ENCODE results near the gene STAT5A. TPM values are rescaled to one million over a fixed set of nuclear protein-coding genes. Genes with fewer than 3 reads are reported as not detected.

The STAT5A gene
- total and polyA plus RNA-seq, 9 of the 15 experiments (the other 6 are each of a cell fraction or from before 2014, with no cell fraction given), result 79.9 to 415 (median 196) TPM

GRCh38 chr17:42313773-42314566 lies 25.7 kb downstream of the STAT5A start (continued):
- TF ChIP-seq FOXJ3 (CRISPR knock-in tag; IDR thresholded peaks at IDR 0.05) (no peak), ID3 (CRISPR knock-in tag; IDR thresholded peaks at IDR 0.05) (no peak), ID3 (tag; IDR thresholded peaks at IDR 0.05) (peak; percentile 96), CTBP1 (IDR thresholded peaks at IDR 0.05; ENCODE audit: borderline replicate concordance) (peak; percentile 53; the same call in 1 of the 2 replicates), TCF7 (IDR thresholded peaks at IDR 0.05; ENCODE audit: borderline replicate concordance) (0 out of 2 replicates have a peak, but pooled peaks have one; percentile 12), CREM (IDR thresholded peaks at IDR 0.05; ENCODE audit: low read depth) (no peak), ZNF584 (CRISPR knock-in tag; IDR thresholded peaks at IDR 0.05; ENCODE audit: low read depth) (peak; percentile 80), L3MBTL2 (IDR thresholded peaks at IDR 0.05) (peak; percentile 85), THRAP3 (IDR thresholded peaks at IDR 0.05; ENCODE audit: borderline replicate concordance) (no peak), NFRKB (IDR thresholded peaks at IDR 0.05; ENCODE audit: low read depth) (peak; percentile 91), SUPT5H (IDR thresholded peaks at IDR 0.05) (0 out of 2 replicates have a peak, but pooled peaks have one; percentile 12), JUND (IDR thresholded peaks at IDR 0.05; ENCODE audit: borderline replicate concordance, low read depth, low read length) (0 out of 2 replicates have a peak, but pooled peaks have one; percentile 19), JUND (tag; IDR thresholded peaks at IDR 0.05; ENCODE audit: borderline replicate concordance, low read depth, low read length) (peak; percentile 45; the same call in 2 of the 3 replicates), ZNF395 (CRISPR knock-in tag; IDR thresholded peaks at IDR 0.05) (peak; percentile 98), ZNF311 (CRISPR knock-in tag; IDR thresholded peaks at IDR 0.05) (peak; percentile 96), TSC22D4 (tag; IDR thresholded peaks at IDR 0.05) (no peak)

All from K562 (cell line).